ENCODE measurements around the gene MRPL37.
"Not testable (repeated sequence)": the region's sequence is repeated elsewhere in the genome, so short reads cannot be mapped to it uniquely, and the experiment has no call there.

The MRPL37 gene

GRCh38 chr1:54172614-54173599, 27.1 kb upstream of the MRPL37 start:
- no peak for DNase-seq

- DNase-seq: no peak
These were observed 26.3 kb upstream of the MRPL37 start for GRCh38 chr1:54173681-54174080.

- DNase-seq: no peak
These were observed 25.9 kb upstream of the MRPL37 start for GRCh38 chr1:54174106-54174505.

GRCh38 chr1:54176621-54177327, 23.2 kb upstream of the MRPL37 start:
- DNase-seq: no peak

GRCh38 chr1:54177726-54178125, 22.2 kb upstream of the MRPL37 start:
- no peak for DNase-seq

- no peak for DNase-seq
These were observed 21.5 kb upstream of the MRPL37 start for GRCh38 chr1:54178296-54179070.

- DNase-seq: no peak
These were observed 19.1 kb upstream of the MRPL37 start for GRCh38 chr1:54180701-54181360.

- DNase-seq: no peak
These were observed 13.9 kb upstream of the MRPL37 start for GRCh38 chr1:54186056-54186455.

GRCh38 chr1:54188291-54188690, 11.7 kb upstream of the MRPL37 start:
- DNase-seq: no peak

GRCh38 chr1:54190526-54190925, 9.4 kb upstream of the MRPL37 start:
- no peak for DNase-seq

GRCh38 chr1:54191525-54191924, 8.4 kb upstream of the MRPL37 start:
- DNase-seq: no peak

- DNase-seq: no peak
These were observed 6.5 kb upstream of the MRPL37 start for GRCh38 chr1:54193453-54193852.

- no peak for DNase-seq
These were observed 709 bp upstream of the MRPL37 start for GRCh38 chr1:54199151-54199764.

GRCh38 chr1:54200519-54200997, 591 bp downstream of the MRPL37 start:
- DNase-seq: no peak

- no peak for DNase-seq
These were observed 4.2 kb downstream of the MRPL37 start for GRCh38 chr1:54204199-54204598.

- no peak for DNase-seq
These were observed 7.3 kb downstream of the MRPL37 start for GRCh38 chr1:54207287-54207686.

- not testable (repeated sequence) for DNase-seq
These were observed 7.9 kb downstream of the MRPL37 start for GRCh38 chr1:54207896-54208295.

- DNase-seq: no peak
These were observed 12.9 kb downstream of the MRPL37 start for GRCh38 chr1:54212872-54213271.

- DNase-seq: no peak
These were observed 15.6 kb downstream of the MRPL37 start for GRCh38 chr1:54215523-54215922.

- DNase-seq: no peak
These were observed 19.1 kb downstream of the MRPL37 start for GRCh38 chr1:54218883-54219687.

- DNase-seq: no peak
These were observed 19.7 kb downstream of the MRPL37 start for GRCh38 chr1:54219688-54220003.
